Skeletal muscle cell (primary cell): ENCODE data around the gene DDX43.
A peak's percentile ranks its signal among the peaks of the same experiment; 100 is the strongest.
"Not testable (repeated sequence)": the region's sequence is repeated elsewhere in the genome, so short reads cannot be mapped to it uniquely, and the experiment has no call there.

Experiments used
- DNase-seq: peaks from one replicate; pipeline ENCODE4 v3.0.0-alpha.2; 2010; ENCODE audit warnings: low read depth
- H3K4me3 ChIP-seq: 2 replicates; pipeline ENCODE4 v1.5.1; 2011; ENCODE audit warnings: low read depth, mild to moderate bottlenecking, control low read depth, low read length, moderate library complexity

Gene DDX43

GRCh38 chr6:73382462-73383113 is 12.0 kb upstream of the DDX43 start:
- no peak for DNase-seq
- no peak overlapping the region for H3K4me3 ChIP-seq

- no peak for DNase-seq
Observed at GRCh38 chr6:73388433-73388799, 6.2 kb upstream of the DDX43 start.

GRCh38 chr6:73388800-73389512 is 5.7 kb upstream of the DDX43 start:
- H3K4me3 ChIP-seq, result peak overlapping the region; percentile 60
- DNase-seq, result peak; percentile 4

More at GRCh38 chr6:73388433-73388799, 6.2 kb upstream of the DDX43 start:
- H3K4me3 ChIP-seq, result peak overlapping the region; percentile 60

DNA sequence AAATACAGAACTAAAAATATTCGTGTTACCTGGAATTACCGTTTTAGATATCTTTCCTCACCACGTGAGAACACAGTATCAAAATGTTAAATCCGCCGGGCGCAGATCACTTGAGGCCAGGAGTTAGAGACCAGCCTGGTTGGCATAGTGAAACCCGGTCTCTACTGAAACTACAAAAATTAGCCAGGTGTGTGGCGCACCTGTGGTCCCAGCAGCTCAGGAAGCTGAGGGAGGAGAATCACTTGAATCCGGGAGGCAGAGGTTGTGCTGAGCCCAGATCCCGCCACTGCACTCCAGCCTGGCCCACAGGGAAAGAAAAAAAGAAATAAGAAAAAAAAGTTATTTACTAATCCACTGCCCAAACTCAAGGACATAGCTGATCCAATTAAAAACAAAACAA is 4.8 kb upstream of the DDX43 start:
- no peak for DNase-seq
- H3K4me3 ChIP-seq, result no peak overlapping the region

- no peak overlapping the region for H3K4me3 ChIP-seq
- no peak for DNase-seq
Observed at GRCh38 chr6:73391675-73392074, 3.0 kb upstream of the DDX43 start.

GRCh38 chr6:73392188-73392587 is 2.4 kb upstream of the DDX43 start:
- DNase-seq, H3K4me3 ChIP-seq: not testable (repeated sequence)

- H3K4me3 ChIP-seq, result no peak overlapping the region
- DNase-seq, result no peak
Observed at GRCh38 chr6:73393278-73393677, 1.4 kb upstream of the DDX43 start.

GRCh38 chr6:73395875-73396274 is 1.2 kb downstream of the DDX43 start:
- no peak for DNase-seq
- H3K4me3 ChIP-seq, result no peak overlapping the region

- DNase-seq, result no peak
- H3K4me3 ChIP-seq, result no peak overlapping the region
Observed at GRCh38 chr6:73400656-73401055, 6.0 kb downstream of the DDX43 start.

GRCh38 chr6:73409395-73409794 is 14.8 kb downstream of the DDX43 start:
- no peak for DNase-seq
- H3K4me3 ChIP-seq, result no peak overlapping the region

DNA sequence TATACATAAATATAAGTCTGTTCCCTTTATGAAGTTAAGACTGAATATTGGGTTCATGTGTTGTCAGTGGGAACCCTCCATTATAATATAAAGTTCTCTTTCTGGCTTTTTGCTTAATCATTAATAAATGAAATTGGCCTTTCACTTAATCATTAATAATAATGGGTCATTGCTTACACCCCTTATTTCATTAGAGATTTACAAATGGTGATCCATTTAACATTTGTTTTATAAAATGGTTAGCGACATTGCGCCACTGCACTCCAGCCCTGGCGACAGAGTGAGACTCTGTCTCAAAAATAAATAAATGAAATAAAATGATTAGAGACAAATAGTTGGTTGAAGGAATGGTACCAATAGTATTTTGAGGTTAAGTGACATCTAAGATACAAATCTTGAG is 18.5 kb downstream of the DDX43 start:
- no peak for DNase-seq
- H3K4me3 ChIP-seq, result no peak overlapping the region

DNA sequence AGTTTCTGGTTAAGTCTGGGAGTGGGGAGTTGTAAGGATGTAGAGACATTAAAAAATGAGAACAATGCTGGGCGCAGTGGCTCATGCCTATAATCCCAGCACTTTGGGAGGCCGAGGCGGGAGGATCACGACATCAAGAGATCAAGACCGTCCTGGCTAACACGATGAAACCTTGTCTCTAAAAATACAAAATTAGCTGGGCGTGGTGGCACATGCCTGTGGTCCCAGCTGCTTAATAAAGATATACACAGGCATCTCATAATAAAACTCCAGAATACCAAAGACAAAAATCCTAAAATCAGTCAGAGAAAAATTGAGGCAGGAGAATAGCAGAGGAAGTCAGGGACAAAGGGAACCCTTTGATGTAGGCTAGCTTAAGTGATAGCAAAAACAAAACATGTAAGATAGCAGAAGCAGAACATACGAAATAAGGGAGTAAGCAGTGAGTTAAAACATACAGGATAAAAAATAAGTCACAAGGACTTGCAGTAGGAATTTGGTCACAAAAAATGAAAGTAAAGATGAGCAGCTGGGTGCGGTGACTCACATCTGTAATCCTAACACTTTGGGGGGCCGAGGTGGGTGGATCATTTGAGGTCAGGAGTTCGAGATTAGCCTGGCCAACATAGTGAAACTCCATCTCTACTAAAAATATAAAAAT is 23.6 kb downstream of the DDX43 start:
- DNase-seq, result no peak
- no peak overlapping the region for H3K4me3 ChIP-seq

GRCh38 chr6:73421534-73421933 is 26.9 kb downstream of the DDX43 start:
- DNase-seq, result no peak
- H3K4me3 ChIP-seq, result no peak overlapping the region

DNA sequence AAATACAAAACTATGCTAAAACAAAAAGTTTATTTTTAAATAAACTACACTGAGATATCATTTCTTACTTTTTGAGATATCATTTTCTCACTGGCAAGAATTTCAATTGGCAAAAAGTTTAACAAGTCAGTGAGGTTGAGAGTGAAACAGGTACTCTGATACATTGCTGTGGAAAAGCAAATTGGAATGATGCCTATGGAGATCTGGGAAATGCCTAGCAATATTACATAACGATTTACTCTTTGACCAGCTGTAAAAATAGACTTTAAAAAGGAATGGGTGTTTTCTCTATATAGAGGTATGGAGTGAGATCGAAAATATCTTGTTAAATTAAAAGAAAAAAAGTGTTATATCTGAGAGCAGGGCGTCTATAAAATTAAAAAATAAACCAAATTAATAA is 40.6 kb downstream of the DDX43 start:
- no peak for DNase-seq
- no peak overlapping the region for H3K4me3 ChIP-seq

GRCh38 chr6:73443555-73443954 is 48.9 kb downstream of the DDX43 start:
- no peak for DNase-seq
- no peak overlapping the region for H3K4me3 ChIP-seq

DNA sequence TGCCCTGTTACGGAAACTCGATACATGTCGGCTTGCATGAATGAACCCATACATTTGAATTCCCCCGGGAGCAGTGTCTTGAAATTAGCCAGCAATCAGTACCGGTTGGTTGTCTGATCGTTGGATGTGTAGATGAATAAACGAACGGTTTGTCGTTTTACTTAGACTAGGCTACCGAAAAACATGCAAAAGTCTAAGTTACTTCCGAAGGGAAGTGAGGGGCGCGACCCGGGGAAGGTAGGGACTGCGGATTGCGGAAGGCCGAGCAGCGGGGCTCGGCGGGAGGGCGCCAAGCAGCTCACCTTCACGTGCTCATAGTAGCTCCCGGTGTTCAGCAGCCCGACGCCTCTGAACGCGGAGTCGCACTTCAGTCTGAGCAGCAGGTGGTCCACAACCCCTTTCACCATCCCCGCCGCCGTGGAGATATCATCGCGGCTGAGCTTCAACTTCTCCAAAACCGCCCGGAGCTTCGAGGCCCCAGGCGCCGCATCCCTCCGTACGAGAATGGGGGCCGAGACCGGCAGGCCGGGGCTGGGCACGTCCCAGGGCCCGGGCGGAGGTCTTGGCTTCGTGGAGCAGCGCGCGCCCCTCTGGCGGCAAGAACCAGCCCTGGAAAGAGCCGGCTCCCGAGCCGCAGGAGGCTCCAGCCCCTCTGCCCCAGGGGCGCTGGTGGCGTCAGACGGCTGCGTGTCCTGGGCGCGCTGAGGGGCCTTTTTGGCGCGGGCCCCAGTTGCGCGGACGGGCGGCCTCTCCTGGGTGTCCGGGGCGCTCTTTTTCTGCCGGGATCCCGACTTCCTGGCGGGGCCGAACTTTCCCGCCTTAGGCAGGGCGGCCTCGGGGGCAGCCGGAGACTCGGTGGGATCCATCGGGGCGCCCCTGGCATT is 56.8 kb downstream of the DDX43 start:
- DNase-seq, result no peak
- H3K4me3 ChIP-seq, result peak overlapping the region; percentile 61

GRCh38 chr6:73452107-73452461 is 57.5 kb downstream of the DDX43 start, which contains the start of gene CGAS:
Gene CGAS, minus strand, starts transcription at chr6:73452297. Its CDS starts 116 bp downstream, at chr6:73452181.
- H3K4me3 ChIP-seq, result peak within 1 kb of the TSS; percentile 61
- no peak for DNase-seq

DNA sequence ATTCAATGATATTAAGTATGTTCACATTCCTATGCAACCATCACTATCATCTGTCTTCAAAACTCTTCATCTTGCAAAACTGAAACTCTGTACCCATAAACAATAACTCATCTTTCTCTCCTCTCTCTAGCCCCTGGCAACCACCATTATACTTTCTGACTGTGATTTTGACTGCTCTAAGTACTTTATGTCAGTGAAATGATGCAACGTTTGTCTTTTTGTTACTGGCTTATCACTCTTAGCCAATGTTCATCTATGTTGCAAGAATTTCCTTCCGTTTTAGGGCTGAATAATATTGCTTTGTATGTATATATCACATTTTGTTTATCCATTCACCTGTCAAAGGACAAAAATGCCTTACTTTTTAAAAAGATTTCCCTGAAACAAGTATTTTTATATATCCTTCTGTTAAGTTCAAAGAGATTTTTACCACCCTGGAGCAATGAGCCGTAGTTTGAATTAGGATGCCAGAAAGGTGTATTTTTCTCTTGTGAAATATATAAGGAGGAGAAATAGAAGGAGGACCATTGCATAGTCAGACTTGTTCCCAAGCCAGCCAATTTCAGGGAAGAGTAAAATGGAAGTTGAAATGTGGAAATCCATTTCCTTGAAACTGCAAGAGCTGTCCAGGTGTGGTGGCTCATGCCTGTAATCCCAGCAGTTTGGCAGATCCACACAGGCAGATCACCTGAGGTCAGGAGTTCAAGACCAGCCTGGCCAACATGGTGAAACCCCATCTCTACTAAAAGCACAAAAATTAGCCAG is 61.4 kb downstream of the DDX43 start:
- no peak overlapping the region for H3K4me3 ChIP-seq
- DNase-seq, result no peak

DNA sequence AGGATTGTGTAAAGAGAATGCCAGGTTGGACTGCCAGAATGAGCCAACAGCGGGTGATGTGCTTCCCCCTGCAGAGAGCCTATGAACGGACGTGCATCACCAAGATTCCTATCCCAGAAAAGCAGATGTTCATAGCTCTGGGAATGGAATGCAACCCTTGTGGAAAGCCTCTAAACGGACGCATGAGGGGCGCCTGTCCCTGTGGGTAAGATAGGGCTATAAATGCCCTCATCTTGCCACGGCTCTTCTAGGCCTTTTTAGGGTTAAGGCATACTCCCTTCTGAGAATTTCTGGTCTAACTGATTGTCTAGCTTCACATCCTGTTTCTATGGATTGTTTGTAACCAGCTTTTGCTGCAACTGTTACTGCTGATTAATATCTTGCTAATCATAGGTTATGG is 64.8 kb downstream of the DDX43 start:
- not testable (repeated sequence) for DNase-seq, H3K4me3 ChIP-seq
